GM19395 (cell line): ENCODE measurements around the gene GULP1.

Experiments used
- ATAC-seq: cut with Tn5 transposase; IDR thresholded peaks from one replicate; pipeline ENCODE4 v1.9.1; 2021; ENCODE audit warnings: mild to moderate bottlenecking, moderate library complexity; ENCODE audit not compliant: unreplicated experiment

GULP1 gene

DNA sequence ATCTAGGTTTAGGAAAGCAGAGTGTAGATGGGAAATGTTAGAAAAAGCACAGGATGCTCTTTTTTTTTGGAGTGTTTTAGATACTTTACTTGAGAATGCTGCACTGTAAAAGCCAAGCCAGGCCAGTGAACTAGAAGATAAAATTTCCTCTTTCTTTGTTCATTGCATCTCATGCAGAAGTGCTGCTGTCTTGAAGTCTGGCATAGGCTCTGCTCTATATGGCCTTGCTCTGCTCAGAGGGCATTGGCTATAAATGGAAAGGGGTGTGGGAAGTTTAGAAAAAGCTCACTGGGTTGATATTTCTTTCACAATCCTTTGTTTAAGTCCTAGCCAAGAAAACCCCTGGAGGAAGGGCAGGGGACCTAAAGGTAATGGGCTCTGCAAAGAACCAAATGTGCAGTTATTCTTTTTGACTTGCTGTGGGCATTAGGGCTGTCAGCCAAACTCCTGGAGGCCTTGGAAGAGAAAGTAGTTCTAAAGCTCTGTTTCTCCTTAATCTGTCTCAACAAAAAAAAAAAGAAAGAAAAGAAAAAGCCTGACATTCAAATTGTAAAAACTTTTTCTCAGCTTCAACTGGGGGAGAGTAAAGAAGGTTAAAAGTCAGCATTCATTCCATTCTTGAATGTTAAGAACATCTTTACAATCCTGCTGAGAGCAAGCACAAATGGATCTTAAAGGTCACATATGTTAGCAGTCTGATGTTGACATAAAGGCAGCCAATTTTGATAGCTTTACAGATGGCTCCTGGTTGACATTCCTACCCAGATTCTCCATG is 338.3 kb downstream of the GULP1 start:
- ATAC-seq, result no peak

DNA sequence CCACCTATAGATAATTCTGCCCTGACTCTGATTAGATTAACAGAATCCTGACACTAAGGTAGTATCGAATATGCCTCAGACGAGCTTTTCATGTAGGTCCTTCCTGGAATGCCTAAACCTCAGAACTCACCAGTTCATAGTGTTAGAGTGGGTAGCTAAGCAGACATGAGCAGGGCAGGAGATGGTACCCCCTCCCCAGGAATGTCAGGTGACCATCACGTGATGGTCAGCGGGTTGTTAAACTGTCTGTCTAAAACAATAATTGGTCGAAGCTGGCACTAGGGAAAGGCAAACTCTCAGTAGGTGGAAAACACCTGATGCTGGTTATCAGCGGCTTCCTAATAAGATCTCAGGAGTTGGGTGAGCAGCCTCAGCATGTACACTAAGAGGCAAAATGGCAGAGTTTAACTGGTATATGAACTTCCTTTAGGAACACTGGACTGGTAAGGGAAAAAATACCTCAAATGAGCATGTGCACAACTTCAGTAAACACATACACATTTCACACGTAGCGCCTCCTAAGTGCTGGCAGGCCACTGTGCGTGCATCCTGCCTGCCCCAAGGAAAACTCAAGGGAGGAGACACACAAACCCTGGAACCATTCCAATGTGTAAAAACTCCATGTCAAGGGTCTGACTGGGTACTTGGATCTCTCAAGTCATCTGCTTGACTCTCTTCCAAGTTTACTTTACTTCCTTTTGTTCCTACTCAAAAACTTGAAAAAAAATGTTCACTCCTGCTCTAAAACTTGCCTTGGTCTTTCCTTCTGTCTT is 339.5 kb downstream of the GULP1 start:
- no peak for ATAC-seq

DNA sequence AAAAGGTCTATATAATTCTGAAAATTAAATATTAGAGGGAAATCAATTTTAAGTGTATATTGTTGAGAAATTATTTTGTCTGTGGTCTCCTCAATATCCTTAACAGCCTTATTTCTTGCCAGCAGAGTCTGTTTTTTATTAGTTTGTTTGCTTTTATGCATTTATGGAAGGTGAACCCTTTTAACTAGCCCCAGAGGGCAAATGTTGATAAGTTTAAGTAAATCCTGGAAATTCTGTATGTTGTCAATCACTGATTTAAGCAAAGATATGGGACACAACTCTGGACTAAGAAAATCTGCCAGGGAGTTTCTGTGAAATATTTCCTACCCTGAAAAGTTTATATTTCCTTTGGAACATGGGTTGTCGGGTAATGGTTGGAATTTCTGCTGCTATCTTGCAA is 343.0 kb downstream of the GULP1 start:
- no peak for ATAC-seq
